Hypothalamus (tissue), 51 donors: ENCODE data around the gene TNFRSF9.
"Not testable (repeated sequence)": the region's sequence is repeated elsewhere in the genome, so short reads cannot be mapped to it uniquely, and the experiment has no call there.

ENCODE experiments used
- DNase-seq, 51 donors: peaks; one replicate each; lab custom pipeline; 2025; lab: John Stamatoyannopoulos, UW

TNFRSF9 gene

GRCh38 chr1:7922301-7922700 is 18.3 kb downstream of the TNFRSF9 start:
- DNase-seq: no peak

GRCh38 chr1:7921796-7922195 is 18.8 kb downstream of the TNFRSF9 start:
- DNase-seq: no peak

DNA sequence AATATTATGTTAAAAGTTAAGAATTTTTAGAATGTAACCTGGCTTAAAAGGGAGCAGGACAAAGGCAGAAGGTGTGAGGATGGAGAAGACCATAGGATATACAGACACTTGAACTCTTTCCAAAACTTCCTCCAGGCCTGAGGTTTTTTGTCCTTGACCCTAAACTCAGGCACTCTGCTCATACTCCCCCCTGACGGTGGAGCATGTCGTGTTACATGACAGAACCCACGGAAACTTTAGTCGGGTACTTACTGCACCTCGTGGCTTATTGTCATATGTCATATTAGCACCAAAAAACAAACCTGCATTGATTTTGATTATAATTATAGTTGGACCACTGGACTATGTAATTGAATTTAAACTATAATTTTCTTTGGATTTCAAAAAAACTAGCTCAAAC is 20.8 kb downstream of the TNFRSF9 start:
- no peak for DNase-seq

GRCh38 chr1:7917971-7918370 is 22.7 kb downstream of the TNFRSF9 start:
- not testable (repeated sequence) for DNase-seq

- DNase-seq: peak in 1 of 51 donors; percentile 49
These were observed 24.2 kb downstream of the TNFRSF9 start for GRCh38 chr1:7916501-7916830.

DNA sequence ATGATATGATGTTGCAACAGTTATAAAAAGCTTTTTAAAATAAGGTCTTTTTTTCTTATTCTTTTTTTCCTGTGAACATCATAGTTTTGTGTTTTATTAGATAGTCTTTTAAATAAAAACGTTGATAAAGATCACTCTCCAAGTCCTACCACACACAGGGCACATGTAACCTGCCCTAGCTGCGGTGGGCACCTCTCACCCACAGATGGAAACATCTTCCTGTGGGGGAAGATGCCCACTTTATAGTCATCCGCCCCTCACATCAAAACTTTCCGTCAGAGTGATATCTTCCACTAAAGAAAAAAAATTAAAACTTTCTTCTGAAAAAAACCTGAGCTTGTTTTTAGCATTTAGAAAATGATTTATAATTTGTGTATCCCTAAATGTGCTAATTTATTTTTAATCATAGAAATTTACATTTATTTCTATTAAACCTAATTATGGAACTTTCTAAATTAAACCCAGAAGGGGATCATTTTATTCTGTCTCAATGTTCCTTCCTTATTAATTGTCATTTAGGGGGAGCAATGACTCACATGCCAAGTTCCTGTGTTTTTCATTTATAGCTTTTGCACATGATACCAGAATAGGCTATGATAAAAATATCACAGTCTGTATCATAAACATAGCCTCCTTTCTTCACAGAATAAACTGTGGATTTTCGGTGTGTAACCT is 24.7 kb downstream of the TNFRSF9 start:
- no peak for DNase-seq

DNA sequence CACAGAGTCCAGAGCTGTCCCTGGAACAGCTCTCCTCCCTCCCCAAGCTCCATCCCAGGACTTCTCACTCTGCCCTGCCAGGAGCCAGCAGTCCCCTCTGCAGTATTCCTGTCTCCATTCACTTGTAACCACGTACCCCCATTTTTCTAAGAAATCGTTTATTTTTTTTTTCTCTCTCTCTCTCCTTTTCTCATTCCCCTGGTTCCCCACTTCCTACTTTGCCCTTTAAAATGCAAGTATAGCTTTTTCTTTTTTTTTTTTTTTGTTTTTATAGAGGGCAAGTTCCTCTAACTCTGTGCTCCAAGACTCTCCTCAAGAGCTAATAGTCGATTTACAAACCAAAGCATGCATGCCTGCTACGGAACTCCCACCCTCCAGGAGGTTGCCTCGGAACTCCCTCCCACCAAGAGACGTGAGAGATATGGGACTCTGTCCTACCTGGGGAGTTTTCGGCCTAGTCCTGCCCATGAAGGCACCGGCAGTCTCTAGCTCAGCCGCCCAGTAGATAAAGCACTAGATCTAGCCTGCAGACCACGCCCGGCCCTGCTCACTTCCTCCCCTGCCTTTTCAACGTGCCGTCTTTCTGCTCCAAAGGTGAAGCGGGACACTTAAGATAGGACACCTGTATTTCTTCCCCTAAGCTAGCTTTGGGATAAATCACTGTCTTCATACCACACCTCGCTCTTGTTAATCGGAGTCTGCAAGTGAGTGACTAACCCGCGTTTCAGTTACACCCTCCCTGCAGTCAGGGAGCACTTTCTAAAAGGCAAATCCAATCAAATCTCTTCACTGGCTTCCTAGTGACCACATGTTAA is 27.7 kb downstream of the TNFRSF9 start:
- DNase-seq: no peak

- DNase-seq: no peak
These were observed 28.5 kb downstream of the TNFRSF9 start for GRCh38 chr1:7912145-7912544.

DNA sequence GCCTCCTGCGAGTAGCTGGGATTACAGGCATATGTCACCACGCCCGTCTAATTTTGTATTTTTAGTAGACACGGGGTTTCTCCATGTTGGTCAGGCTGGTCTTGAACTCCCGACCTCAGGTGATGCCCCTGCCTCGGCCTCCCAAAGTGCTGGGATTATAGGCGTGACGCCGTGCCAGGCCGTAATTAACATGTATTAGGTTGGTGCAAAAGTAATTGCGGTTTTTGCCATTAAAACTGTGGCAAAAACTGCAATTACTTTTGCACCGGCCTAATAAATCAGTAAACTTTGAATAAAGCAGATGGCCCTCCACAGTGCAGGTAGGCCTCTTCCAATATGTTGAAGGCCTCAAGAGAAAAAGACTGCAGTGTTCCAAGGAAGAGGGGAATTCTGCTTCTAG is 35.4 kb downstream of the TNFRSF9 start:
- no peak for DNase-seq

GRCh38 chr1:7902478-7903085 is 38.1 kb downstream of the TNFRSF9 start:
- peak in 38 of 51 donors; percentile 4 to 74 (median 34) for DNase-seq

DNA sequence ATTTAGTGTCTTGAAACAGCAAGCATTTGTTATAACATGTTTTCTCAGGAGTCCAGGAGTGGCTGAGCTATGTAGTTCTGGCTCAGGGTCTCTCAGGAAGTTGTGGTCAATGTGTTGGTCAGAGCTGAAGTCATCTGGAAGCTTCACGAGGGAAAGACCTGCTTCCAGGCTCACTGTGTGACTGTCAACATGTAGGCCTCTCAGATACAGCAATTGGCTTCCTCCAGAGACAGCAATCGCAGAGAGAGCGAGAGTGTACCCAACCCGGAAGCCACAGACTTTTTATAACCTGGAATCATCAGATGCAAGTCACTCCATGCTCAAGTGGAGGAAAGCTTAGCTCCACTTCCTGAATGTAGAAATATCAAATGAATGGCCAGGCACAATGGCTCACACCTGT is 40.9 kb downstream of the TNFRSF9 start:
- DNase-seq: no peak

- DNase-seq: no peak
These were observed 41.7 kb downstream of the TNFRSF9 start for GRCh38 chr1:7898962-7899361.

DNA sequence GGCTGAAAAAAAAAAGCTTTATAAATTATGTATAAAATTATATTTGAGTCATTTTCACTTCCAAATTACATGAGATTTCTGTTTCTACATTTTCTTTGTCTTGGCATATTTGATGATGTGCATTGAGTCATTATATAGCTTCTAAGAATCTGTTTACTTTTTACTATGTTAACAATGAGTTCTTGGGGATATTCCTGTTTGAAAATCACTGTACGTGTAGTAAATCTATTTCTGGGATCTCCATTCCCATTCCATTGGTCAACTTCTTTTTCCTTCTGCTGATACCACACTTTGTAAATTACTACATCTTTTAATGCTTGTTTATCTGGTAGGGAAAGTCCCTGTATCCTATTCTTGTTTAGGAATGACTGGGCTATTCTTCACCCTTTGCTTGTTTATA is 43.6 kb downstream of the TNFRSF9 start:
- no peak for DNase-seq

GRCh38 chr1:7893529-7894180 is 47.0 kb downstream of the TNFRSF9 start:
- peak in 10 of 51 donors; percentile 8 to 40 (median 23) for DNase-seq

GRCh38 chr1:7891804-7892203 is 48.8 kb downstream of the TNFRSF9 start:
- no peak for DNase-seq

GRCh38 chr1:7890853-7891252 is 49.8 kb downstream of the TNFRSF9 start:
- no peak for DNase-seq

GRCh38 chr1:7888248-7889081 is 52.2 kb downstream of the TNFRSF9 start:
- no peak for DNase-seq

GRCh38 chr1:7886405-7886745 is 54.3 kb downstream of the TNFRSF9 start:
- peak in 6 of 51 donors; percentile 2 to 38 (median 14) for DNase-seq

DNA sequence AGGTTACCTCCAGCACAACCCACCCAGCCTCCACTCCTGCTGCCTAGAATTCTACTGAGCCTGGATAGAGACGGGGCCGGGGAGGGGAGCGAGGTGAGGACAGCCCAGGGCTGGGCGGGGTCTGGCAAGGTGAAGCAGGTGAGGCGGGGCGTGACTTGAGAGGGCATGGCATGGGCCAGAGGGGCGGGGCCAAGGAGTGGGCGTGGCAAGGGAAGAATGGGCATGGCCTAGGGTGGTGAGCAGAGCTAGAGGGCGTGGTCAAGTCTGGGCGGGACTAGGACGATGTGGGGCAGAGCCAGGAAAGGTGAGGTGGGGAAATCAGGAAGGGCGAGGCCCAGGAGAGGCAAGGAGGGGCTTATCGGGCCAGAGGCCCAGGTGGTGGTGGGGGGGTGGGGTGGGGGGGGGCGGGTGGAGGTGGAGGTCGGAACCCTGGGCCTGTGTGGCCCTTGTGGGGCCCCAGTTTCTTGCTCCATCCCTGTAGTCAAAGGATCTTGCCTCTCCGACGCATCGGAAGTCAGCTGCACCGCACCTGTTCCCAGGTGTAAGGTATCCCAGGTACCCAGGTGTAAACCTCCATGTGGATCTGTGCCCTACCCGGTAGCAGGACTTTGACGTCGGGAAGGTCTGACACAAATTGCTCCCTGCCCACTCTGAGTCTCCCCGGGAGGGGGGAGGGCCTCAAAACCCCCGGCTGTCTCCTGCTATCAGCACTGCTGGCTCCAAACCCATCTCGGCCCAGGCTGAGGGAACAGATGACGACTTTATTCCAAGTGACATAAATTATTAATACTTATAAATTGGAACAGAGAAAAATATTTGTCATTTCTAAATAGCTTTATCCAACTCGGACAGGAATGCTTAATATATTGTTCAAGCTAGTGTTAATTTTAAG is 54.9 kb downstream of the TNFRSF9 start:
- DNase-seq: no peak

DNA sequence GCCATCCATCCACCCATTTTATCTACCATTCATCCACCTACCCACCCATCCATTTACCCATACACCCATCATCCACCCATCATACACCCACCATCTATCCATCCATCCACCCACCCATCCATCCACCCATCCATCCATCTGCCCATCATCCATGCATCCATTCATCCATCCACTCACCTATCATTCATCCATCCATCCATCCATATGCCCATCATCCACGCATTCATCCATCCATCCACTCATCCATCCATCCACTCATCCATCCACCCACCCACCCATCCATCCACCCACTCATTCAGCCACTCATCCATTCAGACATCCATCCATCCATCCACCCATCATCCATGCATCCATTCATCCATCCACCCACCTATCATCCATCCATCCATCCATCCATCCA is 55.9 kb downstream of the TNFRSF9 start:
- DNase-seq: no peak
